ENCODE results near the gene PARP9.

The PARP9 gene

GRCh38 chr3:122493296-122493695, 70.8 kb downstream of the PARP9 start:
- peak; percentile 76 for DNase-seq (ENCODE audit: low read depth)
- no peak overlapping the region for H3K4me3 ChIP-seq (ENCODE audit: low read length)
- TF ChIP-seq CTCF (conservative IDR thresholded peaks at IDR 0.05; ENCODE audit: low read length) = no peak

- DNase-seq (ENCODE audit: low read depth) = no peak
- TF ChIP-seq CTCF (conservative IDR thresholded peaks at IDR 0.05; ENCODE audit: low read length) = no peak
- H3K4me3 ChIP-seq (ENCODE audit: low read length) = no peak overlapping the region
Observed at GRCh38 chr3:122488262-122488973, 75.7 kb downstream of the PARP9 start.

- H3K4me3 ChIP-seq (ENCODE audit: low read length) = no peak overlapping the region
- DNase-seq (ENCODE audit: low read depth) = peak; percentile 42
- no peak for TF ChIP-seq CTCF (conservative IDR thresholded peaks at IDR 0.05; ENCODE audit: low read length)
Observed at GRCh38 chr3:122484985-122485384, 79.1 kb downstream of the PARP9 start.

- H3K4me3 ChIP-seq (ENCODE audit: low read length) = no peak overlapping the region
- TF ChIP-seq CTCF (conservative IDR thresholded peaks at IDR 0.05; ENCODE audit: low read length) = no peak
- DNase-seq (ENCODE audit: low read depth) = no peak
Observed at GRCh38 chr3:122481390-122481789, 82.7 kb downstream of the PARP9 start.
